OCI-LY1 (cell line): ENCODE measurements around the gene UBAP2L.

Experiments used
- CTCF ChIP-seq: fragments of 200-600 bp; sonication (generic), shearing (Covaris generic); IDR thresholded peaks from 2 replicates; pipeline ENCODE4 v1.5.1; 2017; ENCODE audit warnings: mild to moderate bottlenecking, antibody characterized with exemption, low read length, moderate library complexity, mixed read lengths
- EZH2 ChIP-seq: fragments of 200-600 bp; sonication (generic), shearing (Covaris generic); IDR thresholded peaks from 2 replicates; pipeline ENCODE4 v1.8.0; 2017; ENCODE audit warnings: borderline replicate concordance, mixed run types, mild to moderate bottlenecking, antibody characterized with exemption, low read length, moderate library complexity, mixed read lengths

GRCh38 chr1:154208677-154209388 is 11.9 kb upstream of the UBAP2L start:
- no peak for TF ChIP-seq CTCF
- no peak for TF ChIP-seq EZH2
